WTC11 (cell line): Measurements from ENCODE around the gene FOXL1. TPM values are rescaled to one million over a fixed set of nuclear protein-coding genes. Genes with fewer than 3 reads are reported as not detected.
A peak's percentile ranks its signal among the peaks of the same experiment; 100 is the strongest.

Experiments
- ATAC-seq: fragments of 200-7000 bp; cut with Tn5 transposase; 2 replicates; pipeline ENCODE4 v1.10.0; 2021; ENCODE audit warnings: mild to moderate bottlenecking, moderate library complexity
- CTCF ChIA-PET: fragments of 300-600 bp; sonication (Branson Sonifier 250); formaldehyde crosslinking; loops from one replicate; lab custom pipeline; 2021; ENCODE audit warnings: antibody characterized with exemption; lab: Charles Lee
- POLR2A ChIA-PET: fragments of 350-600 bp; sonication (Branson Sonifier 250); formaldehyde crosslinking; loops from one replicate; lab custom pipeline; 2021; ENCODE audit warnings: antibody characterized with exemption; lab: Charles Lee
- DNase-seq: peaks from one replicate; pipeline ENCODE4 v3.0.0; 2021; ENCODE audit warnings: low spot score
- H3K27ac Mint-ChIP-seq: 2 replicates; pipeline ENCODE4 v1.8.0; 2021; ENCODE audit warnings: mixed read lengths
- H3K27me3 Mint-ChIP-seq: 2 replicates; pipeline ENCODE4 v1.8.0; 2021; ENCODE audit warnings: low read depth, mild to moderate bottlenecking, moderate library complexity, mixed read lengths
- H3K36me3 Mint-ChIP-seq: 2 replicates; pipeline ENCODE4 v1.8.0; 2021; ENCODE audit warnings: mixed read lengths
- H3K4me1 Mint-ChIP-seq: 2 replicates; pipeline ENCODE4 v1.8.0; 2022; ENCODE audit warnings: mixed read lengths
- H3K4me3 Mint-ChIP-seq: 2 replicates; pipeline ENCODE4 v1.8.0; 2021; ENCODE audit warnings: mild to moderate bottlenecking, moderate library complexity, mixed read lengths
- H3K9me3 Mint-ChIP-seq: 2 replicates; pipeline ENCODE4 v1.8.0; 2021; ENCODE audit warnings: mixed read lengths
- ATF1 ChIP-seq: sonication (generic); formaldehyde crosslinking; IDR thresholded peaks from 2 replicates; pipeline ENCODE4 v1.8.1; 2023; ENCODE audit warnings: mild to moderate bottlenecking, moderate library complexity, missing genetic modification reagents
- CREB1 ChIP-seq: sonication (generic); formaldehyde crosslinking; IDR thresholded peaks from 2 replicates; pipeline ENCODE4 v1.8.0; 2023; ENCODE audit warnings: mild to moderate bottlenecking, missing genetic modification reagents
- CREM ChIP-seq: sonication (generic); formaldehyde crosslinking; IDR thresholded peaks from 2 replicates; pipeline ENCODE4 v1.8.1; 2022; ENCODE audit warnings: mild to moderate bottlenecking, missing genetic modification reagents, moderate library complexity
- CTCF ChIP-seq: fragments of 200-600 bp; IDR thresholded peaks from 2 replicates; pipeline ENCODE4 v1.8.0; 2022; ENCODE audit warnings: antibody characterized with exemption
- E2F5 ChIP-seq: sonication (generic); formaldehyde crosslinking; IDR thresholded peaks from 2 replicates; pipeline ENCODE4 v1.8.1; 2022; ENCODE audit warnings: mild to moderate bottlenecking, moderate library complexity, missing genetic modification reagents
- ELF4 ChIP-seq: sonication (generic); formaldehyde crosslinking; IDR thresholded peaks from 2 replicates; pipeline ENCODE4 v1.8.1; 2022; ENCODE audit warnings: low read depth, mild to moderate bottlenecking, moderate library complexity, missing genetic modification reagents
- FOXK1 ChIP-seq: sonication (generic); formaldehyde crosslinking; IDR thresholded peaks from 2 replicates; pipeline ENCODE4 v1.8.0; 2022; ENCODE audit warnings: mild to moderate bottlenecking, moderate library complexity, missing genetic modification reagents
- FOXP4 ChIP-seq: sonication (generic); formaldehyde crosslinking; IDR thresholded peaks from 2 replicates; pipeline ENCODE4 v1.8.0; 2022; ENCODE audit warnings: mild to moderate bottlenecking, missing genetic modification reagents
- GRHL2 ChIP-seq: fragments of 250-450 bp; sonication (Bioruptor Pico); IDR thresholded peaks from 2 replicates; pipeline ENCODE4 v1.8.0; 2022; ENCODE audit warnings: mild to moderate bottlenecking, moderate library complexity; ENCODE audit not compliant: insufficient replicate concordance, severe bottlenecking
- GTF2I ChIP-seq: fragments of 250-450 bp; sonication (Bioruptor Pico); conservative IDR thresholded peaks from 2 replicates; pipeline ENCODE4 v1.4.0; 2021; ENCODE audit warnings: mild to moderate bottlenecking
- HMGA2 ChIP-seq: fragments of 250-450 bp; sonication (Bioruptor Pico); IDR thresholded peaks from 2 replicates; pipeline ENCODE4 v1.4.0; 2021; ENCODE audit warnings: mild to moderate bottlenecking, moderate library complexity
- HMGXB4 ChIP-seq: sonication (generic); formaldehyde crosslinking; IDR thresholded peaks from 2 replicates; pipeline ENCODE4 v1.8.1; 2023; ENCODE audit warnings: mild to moderate bottlenecking, moderate library complexity, missing genetic modification reagents
- IRF2 ChIP-seq: sonication (generic); formaldehyde crosslinking; IDR thresholded peaks from 2 replicates; pipeline ENCODE4 v1.8.0; 2022; ENCODE audit warnings: low read depth, missing genetic modification reagents, borderline replicate concordance
- KAT7 ChIP-seq: sonication (generic); formaldehyde crosslinking; IDR thresholded peaks from 2 replicates; pipeline ENCODE4 v1.8.1; 2023; ENCODE audit warnings: missing genetic modification reagents, mild to moderate bottlenecking, borderline replicate concordance
- NFATC4 ChIP-seq: fragments of 250-450 bp; sonication (Bioruptor Pico); IDR thresholded peaks from 2 replicates; pipeline ENCODE4 v1.9.0; 2021; ENCODE audit warnings: mild to moderate bottlenecking
- NFYB ChIP-seq: sonication (generic); formaldehyde crosslinking; conservative IDR thresholded peaks from 2 replicates; pipeline ENCODE4 v1.8.0; 2022; ENCODE audit warnings: low read depth, missing genetic modification reagents
- NR1H2 ChIP-seq: sonication (generic); formaldehyde crosslinking; IDR thresholded peaks from 2 replicates; pipeline ENCODE4 v1.9.0; 2021; ENCODE audit warnings: mild to moderate bottlenecking, moderate library complexity, missing genetic modification reagents
- PRRX2 ChIP-seq: fragments of 250-450 bp; sonication (Bioruptor Pico); IDR thresholded peaks from 2 replicates; pipeline ENCODE4 v1.8.0; 2021; ENCODE audit warnings: mild to moderate bottlenecking
- RELA ChIP-seq: sonication (generic); formaldehyde crosslinking; IDR thresholded peaks from 2 replicates; pipeline ENCODE4 v1.8.1; 2022; ENCODE audit warnings: missing genetic modification reagents, mild to moderate bottlenecking, borderline replicate concordance
- SP1 ChIP-seq: sonication (generic); formaldehyde crosslinking; conservative IDR thresholded peaks from 2 replicates; pipeline ENCODE4 v1.8.1; 2022; ENCODE audit warnings: missing genetic modification reagents
- ZNF232 ChIP-seq: sonication (generic); formaldehyde crosslinking; IDR thresholded peaks from 2 replicates; pipeline ENCODE4 v1.8.0; 2022; ENCODE audit warnings: mild to moderate bottlenecking, missing genetic modification reagents
- total RNA-seq: library from RNA; stranded (reverse); gene quantifications from 3 replicates; pipeline ENCODE4 v1.2.3, GENCODE V29; 2021
- TF ChIP-seq, protein P1 (sequence below): sonication (generic); formaldehyde crosslinking; IDR thresholded peaks from 2 replicates; pipeline ENCODE4 v1.8.0; 2022; ENCODE audit warnings: mild to moderate bottlenecking, missing genetic modification reagents
- TF ChIP-seq, protein P2 (sequence below): sonication (generic); formaldehyde crosslinking; conservative IDR thresholded peaks from 2 replicates; pipeline ENCODE4 v1.8.1; 2022; ENCODE audit warnings: mild to moderate bottlenecking, missing genetic modification reagents
- TF ChIP-seq, protein P3 (sequence below): sonication (generic); formaldehyde crosslinking; IDR thresholded peaks from 2 replicates; pipeline ENCODE4 v1.8.0; 2022; ENCODE audit warnings: mild to moderate bottlenecking, missing genetic modification reagents
- TF ChIP-seq, protein P4 (sequence below): sonication (generic); formaldehyde crosslinking; IDR thresholded peaks from 2 replicates; pipeline ENCODE4 v1.8.1; 2023; ENCODE audit warnings: mild to moderate bottlenecking, missing genetic modification reagents, moderate library complexity
- TF ChIP-seq, protein P5 (sequence below): sonication (generic); formaldehyde crosslinking; IDR thresholded peaks from 2 replicates; pipeline ENCODE4 v1.8.1; 2023; ENCODE audit warnings: mild to moderate bottlenecking, missing genetic modification reagents, moderate library complexity

The FOXL1 gene
- total RNA-seq, 1 experiment from 2014 or later, result 0.33 TPM

DNA sequence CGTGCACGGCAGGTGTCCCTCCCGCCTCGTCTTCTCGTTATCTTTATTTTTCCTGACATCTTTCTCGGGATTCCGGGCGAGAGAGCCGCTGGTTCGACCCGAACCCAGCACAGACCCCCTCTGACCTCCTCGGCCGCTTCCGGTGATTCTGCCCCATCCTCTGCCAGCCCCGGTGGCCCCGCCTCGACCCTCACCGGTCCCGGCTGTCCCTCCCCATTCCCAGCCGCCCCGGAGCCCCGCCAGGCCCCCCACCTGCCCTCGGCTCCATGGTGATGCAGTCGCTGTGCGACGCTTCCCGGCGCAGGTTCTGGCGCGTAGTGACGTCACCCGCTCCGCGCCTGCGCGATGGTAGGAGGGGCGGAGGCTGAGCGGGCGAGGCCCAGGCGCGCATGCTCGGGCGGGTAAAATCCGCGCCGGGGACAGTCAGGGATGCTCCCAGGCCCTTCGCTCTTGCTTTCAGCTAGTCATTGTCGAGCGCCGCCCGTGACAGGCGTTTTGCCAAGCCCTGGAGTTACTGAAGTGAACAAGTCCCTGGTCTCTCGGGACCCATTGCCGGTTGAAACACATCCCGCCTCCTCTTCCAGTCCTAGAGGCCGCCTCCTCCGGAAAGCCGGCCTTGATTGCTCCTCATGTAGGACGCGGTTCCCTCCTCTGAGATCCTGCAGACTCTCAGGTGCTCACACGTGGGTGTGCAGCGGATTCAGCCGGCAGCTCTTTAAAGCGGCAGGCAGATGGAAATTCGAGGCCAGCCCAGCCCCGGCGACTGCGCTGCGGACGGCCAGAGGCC is 23.2 kb upstream of the FOXL1 start, which contains the start of gene MTHFSD:
MTHFSD (minus strand) TSS at position 319 of the 787 bp plus-strand sequence; CDS start at position 268, 51 bp downstream.
- DNase-seq, result peak; percentile 94
- Mint-ChIP-seq H3K27ac (peak within 1 kb of the TSS; percentile 72), H3K4me3 (peak within 1 kb of the TSS; percentile 94), H3K27me3 (no peaks in the 10 kb centered on the region; the same call in 1 of the 2 replicates), H3K9me3 (no peaks in the 10 kb centered on the region), H3K4me1 (peaks cover 9% of the 10 kb centered on the region; the same call in 1 of the 2 replicates), H3K36me3 (no peaks in the 10 kb centered on the region)
- ATAC-seq, result peak; percentile 90
- POLR2A ChIA-PET, result no interaction called here
- CTCF ChIA-PET, result interaction anchor here (0.6 to 1.0 kb wide), 2 partner anchors 38 to 522 kb away, joined by 3 to 4 read pairs; no protein-coding TSS in a partner anchor
- TF ChIP-seq IRF2 (CRISPR knock-in tag), result no peak
- TF ChIP-seq KAT7 (CRISPR knock-in tag), result peak; percentile 56; the same call in 1 of the 2 replicates
- 0 out of 2 replicates have a peak, but pooled peaks have one; percentile 42 for TF ChIP-seq HMGXB4 (CRISPR knock-in tag)
- TF ChIP-seq NFATC4, result no peak
- TF ChIP-seq FOXK1 (CRISPR knock-in tag), result peak; percentile 61
- TF ChIP-seq RELA (CRISPR knock-in tag), result 0 out of 2 replicates have a peak, but pooled peaks have one; percentile 19
- peak; percentile 89 for TF ChIP-seq SP1
- 0 out of 2 replicates have a peak, but pooled peaks have one; percentile 52 for TF ChIP-seq ZNF232 (CRISPR knock-in tag)
- TF ChIP-seq, protein P1, sequence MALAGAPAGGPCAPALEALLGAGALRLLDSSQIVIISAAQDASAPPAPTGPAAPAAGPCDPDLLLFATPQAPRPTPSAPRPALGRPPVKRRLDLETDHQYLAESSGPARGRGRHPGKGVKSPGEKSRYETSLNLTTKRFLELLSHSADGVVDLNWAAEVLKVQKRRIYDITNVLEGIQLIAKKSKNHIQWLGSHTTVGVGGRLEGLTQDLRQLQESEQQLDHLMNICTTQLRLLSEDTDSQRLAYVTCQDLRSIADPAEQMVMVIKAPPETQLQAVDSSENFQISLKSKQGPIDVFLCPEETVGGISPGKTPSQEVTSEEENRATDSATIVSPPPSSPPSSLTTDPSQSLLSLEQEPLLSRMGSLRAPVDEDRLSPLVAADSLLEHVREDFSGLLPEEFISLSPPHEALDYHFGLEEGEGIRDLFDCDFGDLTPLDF, result no peak
- peak; percentile 52; the same call in 1 of the 2 replicates for TF ChIP-seq E2F5 (CRISPR knock-in tag)
- TF ChIP-seq FOXP4 (CRISPR knock-in tag), result peak; percentile 78; the same call in 1 of the 2 replicates
- TF ChIP-seq CTCF, result no peak
- TF ChIP-seq ELF4 (CRISPR knock-in tag), result no peak
- TF ChIP-seq GTF2I (CRISPR knock-in tag), result 0 out of 2 replicates have a peak, but pooled peaks have one; percentile 43
- TF ChIP-seq, protein P2, sequence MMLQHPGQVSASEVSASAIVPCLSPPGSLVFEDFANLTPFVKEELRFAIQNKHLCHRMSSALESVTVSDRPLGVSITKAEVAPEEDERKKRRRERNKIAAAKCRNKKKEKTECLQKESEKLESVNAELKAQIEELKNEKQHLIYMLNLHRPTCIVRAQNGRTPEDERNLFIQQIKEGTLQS (CRISPR knock-in tag), result no peak
- TF ChIP-seq CREM, result peak; percentile 99
- TF ChIP-seq, protein P3, sequence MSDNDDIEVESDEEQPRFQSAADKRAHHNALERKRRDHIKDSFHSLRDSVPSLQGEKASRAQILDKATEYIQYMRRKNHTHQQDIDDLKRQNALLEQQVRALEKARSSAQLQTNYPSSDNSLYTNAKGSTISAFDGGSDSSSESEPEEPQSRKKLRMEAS (CRISPR knock-in tag), result peak; percentile 64
- 0 out of 2 replicates have a peak, but pooled peaks have one; percentile 16 for TF ChIP-seq HMGA2 (CRISPR knock-in tag)
- no peak for TF ChIP-seq PRRX2
- TF ChIP-seq GRHL2 (CRISPR knock-in tag), result no peak
- TF ChIP-seq, protein P4, sequence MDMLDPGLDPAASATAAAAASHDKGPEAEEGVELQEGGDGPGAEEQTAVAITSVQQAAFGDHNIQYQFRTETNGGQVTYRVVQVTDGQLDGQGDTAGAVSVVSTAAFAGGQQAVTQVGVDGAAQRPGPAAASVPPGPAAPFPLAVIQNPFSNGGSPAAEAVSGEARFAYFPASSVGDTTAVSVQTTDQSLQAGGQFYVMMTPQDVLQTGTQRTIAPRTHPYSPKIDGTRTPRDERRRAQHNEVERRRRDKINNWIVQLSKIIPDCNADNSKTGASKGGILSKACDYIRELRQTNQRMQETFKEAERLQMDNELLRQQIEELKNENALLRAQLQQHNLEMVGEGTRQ (CRISPR knock-in tag), result 0 out of 2 replicates have a peak, but pooled peaks have one; percentile 30
- peak; percentile 92; the same call in 1 of the 2 replicates for TF ChIP-seq ATF1 (CRISPR knock-in tag)
- TF ChIP-seq NR1H2, result no peak
- peak; percentile 78; the same call in 1 of the 2 replicates for TF ChIP-seq CREB1 (CRISPR knock-in tag)
- TF ChIP-seq NFYB, result no peak
- TF ChIP-seq, protein P5, sequence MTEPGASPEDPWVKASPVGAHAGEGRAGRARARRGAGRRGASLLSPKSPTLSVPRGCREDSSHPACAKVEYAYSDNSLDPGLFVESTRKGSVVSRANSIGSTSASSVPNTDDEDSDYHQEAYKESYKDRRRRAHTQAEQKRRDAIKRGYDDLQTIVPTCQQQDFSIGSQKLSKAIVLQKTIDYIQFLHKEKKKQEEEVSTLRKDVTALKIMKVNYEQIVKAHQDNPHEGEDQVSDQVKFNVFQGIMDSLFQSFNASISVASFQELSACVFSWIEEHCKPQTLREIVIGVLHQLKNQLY (CRISPR knock-in tag), result no peak
